Dermis microvascular lymphatic vessel endothelial cell (primary cell): ENCODE results near the gene TSEN2. TPM values are rescaled to one million over a fixed set of nuclear protein-coding genes. Genes with fewer than 3 reads are reported as not detected.

Source experiments
- DNase-seq, 2 donors: peaks; one replicate each; pipeline versions ENCODE4 v3.0.0 to v3.0.0-alpha.2; 2010; ENCODE audit warnings: low read depth in 2 of 2
- total RNA-seq: library from RNA; depleted of rRNA; stranded (reverse); fragments of >200 nt; gene quantifications from 2 replicates; pipeline ENCODE4 v1.2.1, GENCODE V29; 2014

Gene TSEN2
- total RNA-seq, 1 donor from 2014 or later = 7.7 TPM

DNA sequence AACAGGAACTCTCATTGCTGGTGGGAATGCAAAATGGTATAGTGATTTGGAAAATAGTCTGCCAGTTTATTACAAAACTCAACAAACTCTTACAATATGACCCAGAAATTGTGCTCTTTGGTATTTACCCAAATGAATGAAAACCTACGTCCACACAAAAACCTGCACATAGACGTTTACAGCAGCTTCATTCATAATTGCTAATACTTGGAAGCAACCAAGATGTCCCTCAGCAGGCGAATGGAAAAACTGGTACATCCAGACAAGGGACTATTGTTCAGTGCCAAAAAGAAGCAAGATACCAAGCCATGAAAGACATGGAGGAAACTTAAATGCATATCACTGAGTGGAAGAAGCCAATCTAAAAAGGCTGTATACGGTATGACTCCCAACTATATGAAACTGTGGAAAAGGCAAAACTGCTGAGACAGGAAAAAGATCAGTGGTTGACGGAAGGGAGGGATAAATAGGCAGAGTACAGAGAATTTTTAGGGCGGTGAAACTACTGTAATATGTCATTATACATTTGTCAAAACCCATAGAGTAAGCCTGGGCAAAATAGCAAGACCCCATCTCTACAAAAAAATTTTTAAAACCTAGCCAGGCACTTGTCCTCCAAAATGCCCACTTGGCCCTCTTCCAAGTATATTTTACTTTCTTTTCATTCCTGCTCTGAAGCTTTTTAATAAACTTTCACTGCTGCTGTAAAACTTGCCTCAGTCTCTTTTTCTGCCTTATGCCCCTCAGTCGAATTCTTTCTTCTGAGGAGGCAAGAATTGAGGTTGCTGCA, 65.9 kb downstream of the TSEN2 start:
- no peak for DNase-seq

DNA sequence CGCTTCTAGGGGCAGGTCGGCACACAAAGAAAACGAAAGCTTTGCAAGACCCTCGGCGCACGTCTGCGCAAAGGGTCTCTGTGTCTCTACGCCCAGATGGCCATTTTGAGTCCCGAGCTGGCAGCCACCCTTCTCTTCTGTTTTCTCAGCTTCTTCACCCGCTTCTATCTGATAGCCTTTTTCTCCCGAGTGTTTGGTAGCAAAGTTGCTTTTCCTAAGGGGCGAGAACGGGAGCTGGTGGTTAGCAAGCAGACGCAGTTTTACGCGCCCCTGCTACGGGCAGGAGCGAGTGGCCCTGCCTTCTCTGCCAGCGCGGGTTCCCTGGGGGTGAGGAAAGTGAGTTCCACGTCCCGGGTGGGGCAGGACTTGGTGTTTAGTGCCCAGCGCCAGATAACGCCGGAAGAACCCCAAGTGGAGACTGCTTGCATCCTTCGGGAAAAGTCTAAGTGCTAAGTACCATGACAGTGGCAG, 69.7 kb downstream of the TSEN2 start:
- DNase-seq = peak in 1 of 2 donors; percentile 34

DNA sequence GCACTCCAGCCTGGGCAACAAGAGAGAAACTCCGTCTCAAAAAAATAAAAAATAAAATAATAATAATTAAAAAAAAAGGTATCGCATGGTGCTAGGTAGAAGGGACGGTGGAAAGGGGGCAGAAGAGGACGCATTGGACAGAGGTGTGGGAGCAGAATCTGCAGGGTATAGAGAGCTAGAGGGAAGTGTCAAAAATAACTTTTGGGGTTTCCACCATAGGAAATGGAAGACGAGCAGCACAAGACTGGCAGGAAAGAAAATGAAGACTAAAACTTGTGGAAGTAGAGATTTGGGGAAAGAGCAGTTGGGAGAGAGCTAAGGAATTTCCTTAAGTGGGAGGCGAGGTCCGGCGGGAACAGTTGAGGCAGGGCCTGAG, 72.0 kb downstream of the TSEN2 start:
- DNase-seq = no peak

DNA sequence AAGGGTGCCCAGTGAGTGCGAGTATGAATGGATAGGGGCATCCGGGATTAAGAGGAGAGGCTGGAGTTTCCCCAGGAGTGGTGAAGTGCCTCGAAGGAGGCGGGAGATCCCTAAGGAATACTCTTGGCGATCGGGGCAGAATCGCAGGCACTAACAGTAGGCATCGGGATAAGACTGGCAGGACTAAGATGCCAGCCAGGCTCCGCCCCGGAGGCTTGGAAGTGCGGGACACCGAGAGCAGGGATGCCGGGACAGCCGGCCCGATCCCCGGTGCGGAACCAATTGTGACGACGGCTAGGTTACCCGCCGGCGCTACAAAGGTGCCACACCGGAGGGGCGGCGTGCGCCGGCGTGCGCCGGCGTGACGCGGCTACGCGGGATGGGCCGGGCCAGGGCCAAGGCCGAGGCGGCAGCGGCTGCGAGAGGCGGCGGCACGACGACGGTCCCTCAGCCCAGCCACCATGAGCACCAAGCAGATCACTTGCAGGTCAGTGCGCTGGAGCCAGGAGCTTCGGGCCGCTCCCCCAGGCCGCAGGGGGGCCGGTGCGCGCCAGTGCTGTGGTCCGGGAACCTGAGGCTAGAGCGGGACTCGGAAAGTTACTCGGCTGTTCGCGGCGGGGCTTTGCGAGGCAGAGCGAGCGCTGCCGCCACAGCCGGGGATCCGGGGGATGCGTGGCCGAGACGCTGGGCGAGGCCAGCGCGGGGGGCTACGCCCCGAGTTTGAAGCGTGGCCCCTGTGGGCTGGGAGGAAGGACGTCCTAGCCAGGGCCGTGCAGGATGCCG, 72.6 kb downstream of the TSEN2 start, which contains the start of gene MKRN2:
MKRN2 (plus strand) TSS at position 398 of the 783 bp plus-strand sequence; CDS start at position 462, 64 bp downstream.
- DNase-seq = peak; percentile 73 to 92

DNA sequence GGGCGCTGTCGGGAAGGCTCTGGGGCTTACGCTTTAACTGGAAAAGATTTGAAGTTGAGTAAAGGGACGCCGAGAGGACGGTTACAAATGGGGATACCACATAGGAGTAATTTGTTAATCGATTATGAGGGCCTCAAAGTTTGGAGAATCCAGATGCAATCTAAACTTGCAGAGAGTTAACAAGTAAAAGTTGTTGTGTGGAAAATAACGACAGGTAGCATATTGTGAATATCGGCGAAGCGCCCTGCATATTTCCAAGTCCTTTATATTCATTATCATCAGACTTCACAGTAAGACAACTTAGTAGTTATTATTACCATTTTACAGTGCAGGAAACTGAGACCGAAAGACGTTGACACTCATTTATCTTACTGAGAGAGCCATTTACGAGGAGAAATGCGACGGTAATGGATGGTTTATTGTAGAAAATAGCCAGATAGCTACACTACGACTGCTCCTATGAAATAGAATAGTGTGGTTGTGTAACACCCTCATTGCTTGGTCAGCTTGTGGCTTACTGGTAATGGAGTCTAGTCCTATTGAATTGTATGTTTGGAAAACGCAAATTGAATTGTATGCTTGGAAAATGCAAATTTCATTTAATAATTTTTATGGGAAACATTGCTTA, 73.3 kb downstream of the TSEN2 start:
- DNase-seq = peak in 1 of 2 donors; percentile 30

DNA sequence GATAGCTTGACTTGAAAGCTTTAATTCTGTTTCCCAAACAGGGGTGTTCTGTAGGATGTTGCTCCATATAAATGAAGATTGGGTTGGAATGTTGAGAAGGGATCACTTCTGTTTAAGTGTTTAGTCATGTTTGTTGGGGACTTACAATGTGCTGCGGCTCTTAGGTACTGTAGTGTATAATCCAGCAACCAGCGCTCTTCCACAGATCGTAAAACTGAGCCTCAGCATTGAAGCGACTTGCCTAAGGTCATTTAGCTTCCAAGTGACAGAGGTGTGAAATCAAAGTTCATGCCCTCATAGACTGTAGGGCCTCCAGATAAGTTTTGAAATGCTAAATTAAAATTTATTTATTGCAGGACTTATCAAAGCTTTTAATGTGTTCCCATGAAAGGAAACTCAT, 74.4 kb downstream of the TSEN2 start:
- DNase-seq = no peak

DNA sequence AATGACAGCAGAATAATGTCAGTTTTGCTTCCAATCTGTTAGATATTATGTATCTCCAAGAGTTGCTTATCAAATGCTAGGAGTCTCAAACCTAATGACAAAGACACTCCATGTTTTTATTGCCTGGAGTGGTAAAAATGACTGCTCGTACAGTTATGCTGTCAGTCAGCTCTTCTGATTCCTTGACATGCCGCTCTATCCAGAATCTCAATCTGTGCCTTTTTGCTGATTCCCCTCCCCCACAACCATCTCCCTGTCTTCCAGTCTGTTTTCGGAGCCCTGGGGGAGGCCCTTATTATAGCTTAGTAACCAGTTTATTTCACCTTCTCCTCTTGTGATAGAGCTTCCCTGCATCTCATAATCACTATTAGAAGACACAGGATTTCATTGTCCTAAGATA, 75.2 kb downstream of the TSEN2 start:
- no peak for DNase-seq

DNA sequence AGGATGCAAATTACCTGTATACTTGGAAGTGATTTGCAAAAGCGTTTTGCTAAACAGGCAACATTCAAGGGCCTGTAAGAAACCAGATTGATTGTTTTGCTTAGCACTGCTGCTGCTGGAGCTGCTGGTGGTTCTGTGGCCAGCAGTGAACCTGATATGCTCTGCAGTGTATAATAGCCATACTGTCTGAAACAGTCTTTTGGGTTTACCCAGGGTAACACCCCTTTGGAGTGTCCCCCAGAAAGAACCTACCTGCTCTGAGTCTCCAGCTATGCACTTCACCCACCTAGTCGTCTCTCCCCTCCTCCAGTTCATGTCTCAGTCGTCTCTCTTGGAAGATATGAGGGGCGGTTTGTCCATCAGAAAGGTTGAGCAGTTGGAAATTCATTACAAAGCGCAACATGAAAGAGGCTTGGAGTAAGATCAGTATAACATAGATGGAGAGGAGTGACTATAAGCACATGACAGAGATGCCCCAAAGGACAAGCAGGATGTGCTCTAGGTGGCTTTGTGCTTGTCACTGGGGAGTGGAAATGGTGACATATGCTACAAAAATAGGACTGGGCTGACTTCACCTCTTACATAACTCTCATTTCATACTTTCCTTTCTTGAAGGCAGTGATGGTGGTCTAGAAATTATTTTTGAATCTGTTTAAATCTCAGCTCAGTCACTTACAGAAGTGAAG, 76.4 kb downstream of the TSEN2 start:
- no peak for DNase-seq

DNA sequence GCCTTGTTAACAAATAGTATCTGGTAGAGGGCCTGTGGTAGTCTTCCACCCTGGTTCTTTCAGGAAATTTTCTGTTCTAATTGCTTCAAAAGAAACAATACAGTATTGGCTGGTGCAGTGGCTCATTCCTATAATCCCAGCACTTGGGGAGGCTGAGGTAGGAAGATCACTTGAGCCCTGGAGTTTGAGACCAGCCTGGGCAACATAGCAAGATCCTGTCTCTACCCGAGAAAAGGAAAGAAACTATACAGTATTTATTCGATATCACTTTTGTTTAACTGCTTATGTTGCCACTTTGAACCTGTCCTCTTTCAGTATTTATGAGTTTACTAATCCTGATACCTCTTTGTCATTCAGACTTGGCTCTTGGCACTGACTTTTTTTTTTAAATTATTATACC, 77.1 kb downstream of the TSEN2 start:
- no peak for DNase-seq

DNA sequence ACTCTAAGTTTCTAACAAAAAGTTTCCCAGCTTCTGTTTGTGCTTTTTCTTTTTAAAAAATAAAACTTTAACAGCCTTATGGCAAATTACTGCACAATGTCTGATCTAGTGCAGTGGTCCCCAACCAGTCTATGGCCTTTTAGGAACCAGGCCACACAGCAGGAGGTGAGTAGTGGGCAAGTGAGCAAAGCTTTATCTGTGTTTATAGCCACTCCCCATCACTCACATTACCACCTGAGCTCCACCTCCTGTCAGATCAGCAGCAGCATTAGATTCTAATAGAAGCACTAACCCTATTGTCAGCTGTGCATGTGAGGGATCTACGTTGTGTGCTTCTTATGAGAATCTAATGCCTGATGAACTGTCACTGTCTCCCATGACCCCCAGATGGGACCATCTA, 78.2 kb downstream of the TSEN2 start:
- no peak for DNase-seq

DNA sequence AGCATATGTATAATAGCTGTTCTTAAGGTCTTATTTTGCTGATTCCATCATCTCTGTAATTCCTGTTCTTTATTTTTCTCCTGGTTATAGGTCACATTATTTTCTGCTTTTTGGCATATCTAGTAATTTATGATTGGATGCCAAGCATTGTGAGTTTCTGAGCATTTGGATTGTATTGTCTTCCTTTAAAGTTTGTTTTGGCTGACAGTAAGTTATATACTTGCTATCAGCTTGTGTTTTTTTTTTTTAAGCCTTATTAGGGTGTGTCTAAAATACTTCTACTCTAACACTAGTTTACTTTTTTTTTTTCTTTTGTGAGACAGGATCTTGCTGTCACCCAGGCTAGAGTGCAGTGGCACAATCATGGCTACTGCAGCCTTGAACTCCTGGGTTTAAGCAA, 82.7 kb downstream of the TSEN2 start:
- peak in 1 of 2 donors; percentile 39 for DNase-seq

DNA sequence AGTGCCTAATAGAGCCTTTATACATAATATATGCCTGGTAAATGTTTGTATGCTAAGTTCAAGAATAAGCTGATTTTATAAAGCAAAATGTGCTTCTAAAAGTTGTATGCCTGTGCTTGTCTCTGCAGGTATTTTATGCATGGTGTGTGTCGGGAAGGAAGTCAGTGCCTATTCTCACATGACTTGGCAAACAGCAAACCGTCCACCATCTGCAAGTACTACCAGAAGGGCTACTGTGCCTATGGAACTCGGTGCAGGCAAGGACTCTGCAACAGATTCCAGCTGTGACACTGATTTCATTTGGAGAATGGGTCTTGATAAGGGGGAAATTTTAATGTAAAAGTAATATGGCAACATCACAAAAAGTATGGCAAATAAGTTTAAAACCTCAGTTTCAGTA, 84.5 kb downstream of the TSEN2 start:
- no peak for DNase-seq

DNA sequence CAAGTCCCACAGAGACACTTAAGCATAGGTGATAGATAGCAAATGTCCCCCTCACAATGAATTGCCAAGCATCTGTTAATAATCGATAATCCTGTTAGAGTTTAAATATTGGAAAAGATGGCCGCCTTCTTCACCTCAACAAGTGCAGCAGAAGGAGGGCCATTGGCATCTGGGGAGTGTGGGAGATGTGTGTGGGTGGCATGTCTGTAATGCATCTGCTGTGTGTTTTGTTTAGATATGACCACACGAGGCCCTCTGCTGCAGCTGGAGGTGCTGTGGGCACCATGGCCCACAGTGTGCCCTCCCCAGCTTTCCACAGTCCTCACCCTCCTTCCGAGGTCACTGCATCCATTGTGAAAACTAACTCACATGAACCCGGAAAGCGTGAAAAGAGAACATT, 85.6 kb downstream of the TSEN2 start:
- no peak for DNase-seq

DNA sequence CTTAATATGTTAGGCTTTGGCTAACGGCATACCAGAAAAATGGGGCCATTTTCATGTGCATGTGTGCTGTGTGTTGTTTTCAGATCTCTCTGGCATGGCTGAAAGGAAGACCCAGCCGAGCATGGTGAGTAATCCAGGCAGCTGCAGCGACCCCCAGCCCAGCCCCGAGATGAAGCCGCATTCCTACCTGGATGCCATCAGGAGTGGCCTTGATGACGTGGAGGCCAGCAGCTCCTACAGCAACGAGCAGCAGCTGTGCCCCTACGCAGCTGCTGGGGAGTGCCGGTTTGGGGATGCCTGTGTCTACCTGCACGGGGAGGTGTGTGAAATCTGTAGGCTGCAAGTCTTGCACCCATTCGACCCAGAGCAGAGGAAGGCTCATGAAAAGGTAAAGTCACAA, 87.7 kb downstream of the TSEN2 start:
- DNase-seq = no peak

DNA sequence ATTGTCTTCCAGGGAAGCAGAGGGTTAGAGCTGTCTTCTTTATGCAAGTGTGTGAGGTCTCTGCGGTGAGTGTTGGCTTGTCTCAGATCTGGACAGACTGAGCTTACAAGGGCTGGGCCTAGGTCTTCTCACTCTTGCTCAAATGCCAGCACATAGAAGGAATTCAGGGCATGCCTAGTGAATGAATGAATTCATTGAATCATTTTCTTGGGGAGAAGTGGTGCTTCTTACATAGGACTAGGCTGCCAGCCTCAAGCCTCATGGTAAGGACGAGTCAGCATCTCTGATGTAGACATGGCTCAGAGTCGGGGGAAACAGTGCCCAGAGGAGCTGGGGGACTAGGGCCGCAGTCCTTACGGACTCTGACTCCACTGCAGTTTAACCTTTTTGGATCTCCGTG, 89.9 kb downstream of the TSEN2 start:
- no peak for DNase-seq

DNA sequence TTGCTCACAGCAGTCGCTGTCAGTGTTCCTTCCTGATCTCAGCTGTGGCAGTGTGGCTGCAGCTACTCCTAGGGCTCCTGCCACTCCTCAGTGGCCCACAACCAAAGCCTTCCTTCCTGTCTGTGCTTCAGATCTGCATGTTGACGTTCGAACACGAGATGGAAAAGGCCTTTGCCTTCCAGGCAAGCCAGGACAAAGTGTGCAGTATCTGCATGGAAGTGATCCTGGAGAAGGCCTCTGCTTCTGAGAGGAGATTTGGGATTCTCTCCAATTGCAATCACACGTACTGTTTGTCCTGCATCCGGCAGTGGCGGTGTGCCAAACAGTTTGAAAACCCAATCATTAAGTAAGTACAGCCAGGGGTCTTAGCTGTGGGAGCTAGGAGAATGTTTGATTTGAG, 90.4 kb downstream of the TSEN2 start:
- DNase-seq = peak in 1 of 2 donors; percentile 32

DNA sequence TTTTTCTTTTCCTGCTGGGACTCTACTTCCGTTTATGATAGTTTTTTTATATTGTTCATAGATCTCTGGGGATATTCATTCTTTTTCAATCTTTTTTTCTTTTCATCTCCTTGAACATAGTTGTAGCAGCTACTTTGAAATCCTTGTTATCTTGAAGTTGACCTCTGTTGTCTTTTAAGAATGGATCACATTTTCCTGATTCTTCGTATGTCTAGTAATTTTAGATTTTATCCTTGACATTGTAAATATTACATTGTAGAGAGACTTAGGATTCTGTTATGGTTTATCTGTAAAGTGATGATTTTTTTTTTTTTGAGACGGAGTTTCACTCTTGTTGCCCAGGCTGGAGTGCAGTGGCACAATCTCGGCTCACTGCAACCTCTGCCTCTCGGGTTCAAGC, 93.1 kb downstream of the TSEN2 start:
- no peak for DNase-seq

DNA sequence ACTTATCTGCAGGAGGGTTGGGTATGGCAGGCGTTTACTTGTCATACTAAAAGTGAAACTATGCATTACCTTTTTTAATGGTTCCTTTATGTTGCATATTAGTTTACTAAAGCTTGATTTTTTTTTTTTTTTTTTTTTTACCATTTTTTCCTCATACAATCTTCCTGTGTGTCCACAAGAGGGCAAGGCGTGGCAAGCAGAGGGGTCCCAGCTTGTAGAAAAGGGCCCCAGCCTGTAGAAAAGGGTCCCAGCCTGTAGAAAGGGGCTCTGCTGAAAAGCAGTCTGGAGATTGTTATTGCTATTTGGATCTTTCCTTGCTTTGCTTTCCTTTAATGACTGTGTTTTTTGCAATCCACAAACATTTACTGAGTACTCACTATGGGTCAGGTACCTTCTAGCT, 94.5 kb downstream of the TSEN2 start:
- no peak for DNase-seq

DNA sequence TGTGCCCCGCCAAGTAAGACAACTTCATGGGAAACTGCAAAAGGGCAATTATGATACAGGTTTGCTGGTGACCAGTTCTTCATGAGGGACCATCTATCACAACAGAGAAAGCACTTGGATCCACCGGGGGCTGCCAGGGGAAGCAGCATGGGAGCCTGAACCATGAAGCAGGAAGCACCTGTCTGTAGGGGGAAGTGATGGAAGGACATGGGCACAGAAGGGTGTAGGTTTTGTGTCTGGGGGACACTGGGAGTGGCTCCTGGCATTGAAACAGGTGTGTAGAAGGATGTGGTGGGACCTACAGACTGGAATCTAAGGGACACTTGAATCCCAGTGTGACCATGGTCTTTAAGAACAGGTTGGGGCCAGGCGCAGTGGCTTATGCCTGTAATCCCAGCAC, 95.2 kb downstream of the TSEN2 start:
- peak in 1 of 2 donors; percentile 15 for DNase-seq

DNA sequence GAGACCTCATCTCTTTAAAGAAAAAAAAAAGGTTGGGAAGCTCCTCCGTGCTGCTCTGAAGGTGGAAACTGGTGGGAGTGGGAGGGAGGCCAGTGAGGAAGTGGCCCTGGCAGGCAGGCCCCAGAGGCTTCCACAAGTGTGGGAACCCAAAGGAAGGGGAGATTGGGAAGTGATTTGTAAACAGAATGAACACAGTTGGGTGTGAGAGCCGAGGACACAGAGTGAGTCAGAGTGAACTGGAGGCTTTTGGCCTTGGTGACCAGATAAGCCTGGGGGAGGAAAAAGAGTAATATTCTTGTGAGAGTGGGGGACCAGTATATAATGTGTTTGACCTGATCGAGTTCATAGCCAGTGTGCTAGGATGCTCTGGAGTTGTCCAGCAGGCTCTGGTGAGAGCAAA, 95.6 kb downstream of the TSEN2 start:
- peak in 1 of 2 donors; percentile 26 for DNase-seq

DNA sequence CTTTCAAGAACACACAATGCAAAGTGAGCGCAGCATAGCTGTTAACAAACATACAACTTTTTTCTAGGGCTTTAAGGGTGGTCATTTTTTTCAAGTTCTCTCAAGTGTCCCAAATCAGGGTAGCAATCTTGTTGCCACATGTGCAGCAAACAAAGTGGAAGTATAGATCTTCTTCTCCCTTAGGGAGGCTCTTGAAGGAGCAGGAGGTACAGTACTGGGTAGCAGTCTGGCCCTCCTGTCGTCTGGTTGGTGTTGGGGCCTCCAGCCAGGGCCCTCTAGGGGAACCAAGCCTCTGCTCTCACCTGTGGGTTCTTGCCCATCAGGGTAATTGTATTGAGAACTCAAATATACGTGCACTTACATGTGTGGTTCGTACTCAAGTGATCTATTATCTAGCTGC, 98.5 kb downstream of the TSEN2 start:
- DNase-seq = no peak
